Calu3 (cell line): ENCODE results near the gene GSTA5. TPM values are rescaled to one million over a fixed set of nuclear protein-coding genes. Genes with fewer than 3 reads are reported as not detected.
A peak's percentile ranks its signal among the peaks of the same experiment; 100 is the strongest.
"Not testable (repeated sequence)": the region's sequence is repeated elsewhere in the genome, so short reads cannot be mapped to it uniquely, and the experiment has no call there.

Experiments used
- BruUV-seq: library from RNA; stranded (reverse); fragments of 400-500 nt; replicated peaks from 2 replicates; lab custom pipeline; 2021; lab: Mats Ljungman, UMichigan
- CTCF ChIA-PET: fragments of 300-600 bp; sonication (Branson Sonifier 250); formaldehyde crosslinking; loops from one replicate; lab custom pipeline; 2022; ENCODE audit warnings: antibody characterized with exemption; lab: Charles Lee
- DNase-seq: peaks from one replicate; pipeline ENCODE4 v3.0.0; 2022
- H3K27ac Mint-ChIP-seq: one replicate; pipeline ENCODE4 v1.8.0; 2022; ENCODE audit warnings: mixed read lengths; ENCODE audit not compliant: unreplicated experiment
- H3K27me3 Mint-ChIP-seq: one replicate; pipeline ENCODE4 v1.8.0; 2022; ENCODE audit warnings: mixed read lengths; ENCODE audit not compliant: unreplicated experiment
- H3K36me3 Mint-ChIP-seq: one replicate; pipeline ENCODE4 v1.8.0; 2022; ENCODE audit warnings: mild to moderate bottlenecking, moderate library complexity, mixed read lengths; ENCODE audit not compliant: insufficient read depth, unreplicated experiment
- H3K4me1 Mint-ChIP-seq: one replicate; pipeline ENCODE4 v1.8.0; 2022; ENCODE audit warnings: mild to moderate bottlenecking, low read depth, mixed read lengths; ENCODE audit not compliant: unreplicated experiment
- H3K4me3 Mint-ChIP-seq: one replicate; pipeline ENCODE4 v1.8.0; 2022; ENCODE audit warnings: mild to moderate bottlenecking, low read depth, moderate library complexity, mixed read lengths; ENCODE audit not compliant: unreplicated experiment
- H3K9me3 Mint-ChIP-seq: one replicate; pipeline ENCODE4 v1.8.0; 2022; ENCODE audit warnings: low read depth, mixed read lengths; ENCODE audit not compliant: unreplicated experiment
- intact Hi-C: fragments of 100-400 bp; cut with micrococcal nuclease; formaldehyde crosslinking; loops from one replicate; pipeline ENCODE4 v1.10.0; 2022; ENCODE audit not compliant: unreplicated experiment
- total RNA-seq: library from RNA; stranded (reverse); gene quantifications from 2 replicates; pipeline ENCODE4 v1.2.3, GENCODE V29; 2022
- TF ChIP-seq, protein P1 (sequence below): fragments of 200-600 bp; IDR thresholded peaks from one replicate; pipeline ENCODE4 v1.8.0; 2022; ENCODE audit warnings: antibody characterized with exemption; ENCODE audit not compliant: unreplicated experiment

The GSTA5 gene
- total RNA-seq, 1 experiment from 2014 or later, result not detected

DNA sequence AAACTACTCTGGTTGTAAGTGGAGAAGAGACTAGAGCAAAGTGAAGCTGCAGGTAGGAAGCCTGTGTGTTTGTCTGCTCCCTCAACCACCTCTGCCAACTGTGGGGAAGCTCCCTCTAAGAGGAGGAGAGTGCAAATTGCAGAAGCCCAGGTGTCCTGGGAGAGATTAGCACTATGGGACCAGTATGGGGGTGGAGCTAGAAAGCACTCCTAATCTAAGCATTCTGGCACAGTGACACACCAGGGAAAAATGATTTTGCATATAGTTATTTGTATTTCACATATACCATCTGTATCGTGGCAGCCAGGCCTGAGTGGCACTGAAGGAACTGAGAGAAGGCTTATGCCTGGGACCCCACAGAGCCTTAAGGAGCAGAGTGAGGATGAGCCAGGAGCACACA is 49.8 kb downstream of the GSTA5 start:
- peaks cover 7% of the 10 kb centered on the region for H3K9me3 Mint-ChIP-seq
- H3K36me3 Mint-ChIP-seq, result no peaks in the 10 kb centered on the region

DNA sequence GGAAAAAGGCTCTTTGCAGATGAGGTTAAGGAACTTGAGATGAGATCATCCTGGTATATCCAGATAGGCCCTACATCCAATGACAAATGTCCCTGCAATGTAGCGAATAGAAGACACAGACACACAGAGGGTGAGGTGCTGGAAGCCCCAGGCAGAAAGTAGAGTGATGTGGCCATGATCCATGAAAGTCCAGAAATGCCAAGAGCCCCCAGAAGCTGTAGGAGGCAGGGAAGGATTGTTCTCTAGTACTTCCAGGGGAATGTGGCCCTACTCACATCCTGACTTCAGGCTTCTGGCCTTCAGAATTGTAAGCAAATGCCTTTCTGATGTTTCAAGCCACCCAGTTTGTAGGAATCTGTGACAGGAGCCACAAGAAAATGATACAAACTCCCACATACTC is 51.0 kb downstream of the GSTA5 start:
- intact Hi-C loops, CTCF ChIA-PET, H3K27ac Mint-ChIP-seq, DNase-seq, H3K4me1 Mint-ChIP-seq, H3K9me3 Mint-ChIP-seq, BruUV-seq, H3K4me3 Mint-ChIP-seq, H3K36me3 Mint-ChIP-seq: not testable (repeated sequence)
- peaks cover 58% of the 10 kb centered on the region for H3K27me3 Mint-ChIP-seq

More for the DNA sequence above, 49.8 kb downstream of the GSTA5 start:
- Mint-ChIP-seq H3K27me3 (peaks cover 70% of the 10 kb centered on the region), H3K4me1 (no peaks in the 10 kb centered on the region), H3K4me3 (no peak overlapping the region), H3K27ac (no peak overlapping the region)
- no peak for DNase-seq
- TF ChIP-seq, protein P1, sequence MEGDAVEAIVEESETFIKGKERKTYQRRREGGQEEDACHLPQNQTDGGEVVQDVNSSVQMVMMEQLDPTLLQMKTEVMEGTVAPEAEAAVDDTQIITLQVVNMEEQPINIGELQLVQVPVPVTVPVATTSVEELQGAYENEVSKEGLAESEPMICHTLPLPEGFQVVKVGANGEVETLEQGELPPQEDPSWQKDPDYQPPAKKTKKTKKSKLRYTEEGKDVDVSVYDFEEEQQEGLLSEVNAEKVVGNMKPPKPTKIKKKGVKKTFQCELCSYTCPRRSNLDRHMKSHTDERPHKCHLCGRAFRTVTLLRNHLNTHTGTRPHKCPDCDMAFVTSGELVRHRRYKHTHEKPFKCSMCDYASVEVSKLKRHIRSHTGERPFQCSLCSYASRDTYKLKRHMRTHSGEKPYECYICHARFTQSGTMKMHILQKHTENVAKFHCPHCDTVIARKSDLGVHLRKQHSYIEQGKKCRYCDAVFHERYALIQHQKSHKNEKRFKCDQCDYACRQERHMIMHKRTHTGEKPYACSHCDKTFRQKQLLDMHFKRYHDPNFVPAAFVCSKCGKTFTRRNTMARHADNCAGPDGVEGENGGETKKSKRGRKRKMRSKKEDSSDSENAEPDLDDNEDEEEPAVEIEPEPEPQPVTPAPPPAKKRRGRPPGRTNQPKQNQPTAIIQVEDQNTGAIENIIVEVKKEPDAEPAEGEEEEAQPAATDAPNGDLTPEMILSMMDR, result no peak
- CTCF ChIA-PET, result no interaction called here
- intact Hi-C loops, result no loop called here
- no TSS peak for BruUV-seq

DNA sequence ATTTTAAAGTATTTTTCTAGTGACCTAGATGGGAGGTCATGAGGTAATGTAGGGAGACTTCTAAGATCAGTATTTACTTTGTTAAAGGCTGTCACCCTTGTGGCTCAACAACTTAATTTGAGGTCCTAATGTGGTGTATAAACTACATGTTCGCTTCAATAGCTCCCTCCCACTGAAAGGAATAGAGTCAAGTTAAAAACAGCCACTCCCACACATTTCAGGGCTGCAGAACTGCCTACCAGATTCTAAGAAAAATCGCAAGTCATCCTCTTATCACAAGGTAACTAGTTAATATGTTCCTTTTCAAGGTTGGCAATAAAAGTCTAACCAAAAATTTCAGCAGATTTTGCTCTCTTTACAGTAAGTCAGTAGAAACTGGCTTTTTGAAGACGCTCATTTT is 52.1 kb downstream of the GSTA5 start:
- Mint-ChIP-seq H3K27ac (no peak overlapping the region), H3K4me1 (no peaks in the 10 kb centered on the region), H3K4me3 (no peak overlapping the region), H3K36me3 (no peaks in the 10 kb centered on the region), H3K9me3 (peaks cover 5% of the 10 kb centered on the region), H3K27me3 (peaks cover 46% of the 10 kb centered on the region)
- BruUV-seq, result no TSS peak
- DNase-seq, result no peak
- TF ChIP-seq, protein P1, result no peak
- intact Hi-C loops, result no loop called here
- CTCF ChIA-PET, result no interaction called here

DNA sequence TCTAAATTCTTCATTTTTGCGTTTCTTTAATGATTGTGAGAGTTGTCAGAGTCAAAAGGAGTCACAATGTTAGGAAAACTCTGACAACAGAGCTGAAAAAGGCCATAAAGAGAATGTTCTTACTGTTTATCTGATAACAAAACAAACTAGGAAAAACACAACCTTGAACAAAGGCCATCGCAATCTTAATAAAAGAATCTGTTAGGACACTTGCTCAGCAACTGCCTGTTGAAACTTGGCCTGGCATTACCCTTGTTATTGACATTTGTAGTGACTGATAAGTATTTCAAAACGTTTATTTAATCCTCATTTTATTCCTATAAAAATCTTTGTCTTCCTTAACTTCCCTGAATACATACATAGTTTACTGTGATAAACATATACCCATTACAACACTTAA is 52.7 kb downstream of the GSTA5 start:
- CTCF ChIA-PET, result no interaction called here
- intact Hi-C loops, result no loop called here
- H3K27ac Mint-ChIP-seq, result no peak overlapping the region
- no peaks in the 10 kb centered on the region for H3K9me3 Mint-ChIP-seq
- H3K4me1 Mint-ChIP-seq, result no peaks in the 10 kb centered on the region
- TF ChIP-seq, protein P1, result no peak
- no TSS peak for BruUV-seq
- DNase-seq, result no peak
- H3K27me3 Mint-ChIP-seq, result peaks cover 41% of the 10 kb centered on the region
- no peaks in the 10 kb centered on the region for H3K36me3 Mint-ChIP-seq
- H3K4me3 Mint-ChIP-seq, result no peak overlapping the region

DNA sequence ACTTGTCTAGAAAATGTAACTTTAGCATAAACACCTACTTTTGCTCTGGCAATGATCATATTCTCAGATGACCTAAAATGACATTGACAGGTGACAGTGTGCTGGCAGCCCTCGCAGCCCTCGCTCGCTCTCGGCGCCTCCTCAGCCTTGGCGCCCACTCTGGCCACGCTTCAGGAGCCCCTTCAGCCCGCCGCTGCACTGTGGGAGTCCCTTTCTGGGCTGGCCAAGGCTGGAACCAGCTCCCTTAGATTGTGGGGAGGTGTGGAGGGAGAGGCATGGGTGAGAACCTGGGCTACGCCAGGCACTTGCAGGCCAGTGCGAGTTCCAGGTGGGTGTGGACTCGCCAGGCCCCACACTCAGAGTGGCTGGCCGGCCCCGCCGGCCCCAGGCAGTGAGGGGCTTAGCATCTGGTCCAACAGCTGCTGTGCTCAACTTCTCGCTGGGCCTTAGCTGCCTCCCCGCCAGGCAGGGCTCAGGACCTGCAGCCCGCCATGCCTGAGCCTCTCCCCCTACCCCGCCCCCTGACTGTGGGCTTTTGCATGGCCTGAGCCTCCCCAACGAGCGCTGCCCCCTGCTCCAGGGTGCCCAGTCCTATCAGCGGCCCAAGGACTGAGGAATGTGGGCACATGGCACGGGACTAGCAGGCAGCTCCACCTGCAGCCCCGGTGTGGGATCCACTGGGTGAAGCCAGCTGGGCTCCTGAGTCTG is 54.2 kb downstream of the GSTA5 start:
- Mint-ChIP-seq H3K4me1 (no peaks in the 10 kb centered on the region), H3K27me3 (peaks cover 29% of the 10 kb centered on the region), H3K27ac (no peak overlapping the region), H3K9me3 (no peaks in the 10 kb centered on the region), H3K36me3 (no peaks in the 10 kb centered on the region), H3K4me3 (no peak overlapping the region)
- DNase-seq, result no peak
- TF ChIP-seq, protein P1, result no peak
- BruUV-seq, result no TSS peak
- intact Hi-C loops, result no loop called here
- CTCF ChIA-PET, result interaction anchor here (0.7 kb wide), 1 partner anchor 60 kb away, joined by 3 read pairs; no protein-coding TSS in a partner anchor

DNA sequence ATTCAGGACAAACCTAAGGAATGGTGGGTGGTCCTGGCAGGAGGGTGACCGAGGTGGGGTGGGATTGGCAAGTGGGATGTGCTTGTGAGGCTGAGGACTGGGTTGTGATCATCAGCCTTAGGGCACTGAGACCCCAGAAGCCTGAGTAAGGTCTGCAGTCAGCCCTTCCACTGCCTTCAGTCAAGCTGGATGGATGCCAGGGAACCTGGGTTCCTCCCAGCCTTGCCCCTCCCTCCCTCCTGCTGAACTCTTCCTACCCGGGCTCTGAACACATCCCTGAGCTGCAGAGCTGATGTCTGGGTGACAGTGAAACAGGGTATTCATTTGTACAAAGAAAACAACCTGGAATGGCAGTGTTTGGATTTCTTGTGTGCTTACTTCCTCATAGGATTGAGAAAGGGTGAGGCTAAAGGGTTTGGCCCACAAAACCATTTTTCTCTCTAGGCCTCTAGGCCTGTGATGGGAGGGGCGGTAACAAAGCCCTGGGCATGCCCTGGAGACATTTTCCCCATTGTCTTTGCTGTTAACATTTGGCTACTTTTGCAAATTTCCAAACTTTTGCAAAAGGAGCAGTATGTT is 57.8 kb downstream of the GSTA5 start:
- intact Hi-C loops, H3K36me3 Mint-ChIP-seq, CTCF ChIA-PET, BruUV-seq, H3K27ac Mint-ChIP-seq, H3K4me3 Mint-ChIP-seq, H3K9me3 Mint-ChIP-seq, H3K4me1 Mint-ChIP-seq: not testable (repeated sequence)
- peaks cover 34% of the 10 kb centered on the region for H3K27me3 Mint-ChIP-seq
- peak; percentile 49 for DNase-seq

DNA sequence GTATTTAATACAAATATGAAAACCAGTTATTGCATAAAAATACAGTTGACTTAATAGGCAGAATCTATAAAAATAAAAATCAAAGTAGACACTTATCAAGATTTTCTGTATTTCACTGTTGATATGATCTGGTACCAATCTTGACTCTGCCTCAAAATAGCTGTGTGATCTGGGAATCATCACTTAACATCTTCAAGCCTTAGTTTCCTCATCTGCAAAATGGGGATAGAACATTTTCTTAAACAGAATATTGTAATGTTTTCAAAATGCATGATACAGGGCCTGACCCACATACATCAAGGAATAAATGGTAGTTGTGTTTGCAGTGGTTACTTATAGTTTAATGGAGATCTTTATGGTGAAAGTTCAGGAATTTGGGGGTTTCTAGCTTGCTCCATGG is 58.4 kb downstream of the GSTA5 start:
- H3K4me3 Mint-ChIP-seq, H3K4me1 Mint-ChIP-seq, CTCF ChIA-PET, intact Hi-C loops, H3K9me3 Mint-ChIP-seq, H3K36me3 Mint-ChIP-seq, H3K27ac Mint-ChIP-seq, DNase-seq, BruUV-seq: not testable (repeated sequence)
- H3K27me3 Mint-ChIP-seq, result peaks cover 40% of the 10 kb centered on the region
